Neural cell (in vitro differentiated cells): ENCODE data around the gene POGLUT2. TPM values are rescaled to one million over a fixed set of nuclear protein-coding genes. Genes with fewer than 3 reads are reported as not detected.

Source experiments
- H2AFZ ChIP-seq: fragments of 200-600, 300-800 bp; sonication (generic), shearing (Covaris generic); 2 replicates; pipeline ENCODE4 v1.6.0; 2014; ENCODE audit warnings: low read depth, mild to moderate bottlenecking, antibody characterized with exemption, low read length, moderate library complexity
- H3F3A ChIP-seq: fragments of 200-600 bp; shearing (Covaris generic); 2 replicates; pipeline ENCODE4 v1.6.1; 2016; ENCODE audit warnings: mild to moderate bottlenecking, moderate library complexity, mixed read lengths, antibody characterized with exemption, low read length; ENCODE audit not compliant: insufficient read depth, poor library complexity, severe bottlenecking
- H3K27ac ChIP-seq: fragments of 200-600, 300-800 bp; sonication (generic), shearing (Covaris generic); 2 replicates; pipeline ENCODE4 v1.5.1; 2014; ENCODE audit warnings: mild to moderate bottlenecking, low read length, moderate library complexity
- H3K27me3 ChIP-seq: fragments of 300-800, 200-600 bp; sonication (generic), shearing (Covaris generic); 2 replicates; pipeline ENCODE4 v1.6.0; 2014; ENCODE audit warnings: mild to moderate bottlenecking, low read depth, low read length, moderate library complexity; ENCODE audit not compliant: insufficient read depth
- H3K36me3 ChIP-seq: fragments of 300-800, 200-600 bp; sonication (generic), shearing (Covaris generic); 2 replicates; pipeline ENCODE4 v1.5.1; 2014; ENCODE audit warnings: mild to moderate bottlenecking, antibody characterized with exemption, low read length, moderate library complexity; ENCODE audit not compliant: insufficient read depth
- H3K4me2 ChIP-seq: fragments of 300-800, 200-600 bp; sonication (generic), shearing (Covaris generic); 2 replicates; pipeline ENCODE4 v1.6.0; 2014; ENCODE audit warnings: mild to moderate bottlenecking, low read length
- H3K4me3 ChIP-seq: fragments of 300-800, 200-600 bp; sonication (generic), shearing (Covaris generic); 2 replicates; pipeline ENCODE4 v1.5.1; 2014; ENCODE audit warnings: mild to moderate bottlenecking, low read length, moderate library complexity
- H3K79me2 ChIP-seq: fragments of 200-600 bp; shearing (Covaris generic); replicated peaks from 2 replicates; pipeline ENCODE4 v1.6.0; 2014; ENCODE audit warnings: mild to moderate bottlenecking, low read length, moderate library complexity; ENCODE audit not compliant: insufficient read depth
- H3K9ac ChIP-seq: fragments of 300-800, 200-600 bp; sonication (generic), shearing (Covaris generic); 2 replicates; pipeline ENCODE4 v1.6.1; 2016; ENCODE audit warnings: mild to moderate bottlenecking, low read length, mixed read lengths
- H3K9me2 ChIP-seq: fragments of 200-600 bp; shearing (Covaris generic); 2 replicates; pipeline ENCODE4 v1.6.1; 2016; ENCODE audit warnings: mild to moderate bottlenecking, low read length, mixed read lengths; ENCODE audit not compliant: insufficient read depth
- H3K9me3 ChIP-seq: fragments of 200-600, 300-800 bp; sonication (generic), shearing (Covaris generic); 2 replicates; pipeline ENCODE4 v1.6.1; 2016; ENCODE audit warnings: mild to moderate bottlenecking, mixed run types, low read length, moderate library complexity, mixed read lengths
- H4K20me1 ChIP-seq: fragments of 200-600 bp; shearing (Covaris generic); 2 replicates; pipeline ENCODE4 v1.6.1; 2016; ENCODE audit warnings: mild to moderate bottlenecking, mixed run types; ENCODE audit not compliant: insufficient read depth
- EP300 ChIP-seq: fragments of 450-650 bp; conservative IDR thresholded peaks from 2 replicates; pipeline ENCODE4 v1.6.1; 2014; ENCODE audit warnings: antibody characterized with exemption, mild to moderate bottlenecking, moderate library complexity; ENCODE audit not compliant: poor library complexity, severe bottlenecking
- EZH2 ChIP-seq: fragments of 200-600, 300-800 bp; shearing (Covaris generic), sonication (generic); IDR thresholded peaks from 2 replicates; pipeline ENCODE4 v1.6.1; 2014; ENCODE audit warnings: antibody characterized with exemption, low read length, borderline replicate concordance, mild to moderate bottlenecking; ENCODE audit not compliant: insufficient read depth, poor library complexity, severe bottlenecking
- MXI1 ChIP-seq: fragments of 450-650 bp; conservative IDR thresholded peaks from 2 replicates; pipeline ENCODE4 v1.6.1; 2014; ENCODE audit warnings: antibody characterized with exemption, mild to moderate bottlenecking; ENCODE audit not compliant: poor library complexity, severe bottlenecking
- POLR2AphosphoS5 ChIP-seq: IDR thresholded peaks from 2 replicates; pipeline ENCODE4 v1.6.1; 2012
- RAD21 ChIP-seq: fragments of 450-650 bp; conservative IDR thresholded peaks from 2 replicates; pipeline ENCODE4 v1.6.1; 2014; ENCODE audit warnings: antibody characterized with exemption, mild to moderate bottlenecking, moderate library complexity
- SMC3 ChIP-seq: fragments of 450-650 bp; conservative IDR thresholded peaks from 2 replicates; pipeline ENCODE4 v1.6.1; 2014; ENCODE audit warnings: antibody characterized with exemption, mild to moderate bottlenecking, moderate library complexity; ENCODE audit not compliant: poor library complexity
- TAF1 ChIP-seq: IDR thresholded peaks from 2 replicates; pipeline ENCODE4 v1.6.1; 2012; ENCODE audit warnings: low read depth
- polyA plus RNA-seq: library from polyadenylated mRNA; depleted of rRNA; stranded (reverse); fragments of >200 nt; gene quantifications from 2 replicates; pipeline ENCODE4 v1.2.3, GENCODE V29; 2014
- TF ChIP-seq, protein P1 (sequence below): IDR thresholded peaks from 2 replicates; pipeline ENCODE4 v1.6.1; 2012; ENCODE audit warnings: borderline replicate concordance
- TF ChIP-seq, protein P2 (sequence below): fragments of 450-650 bp; IDR thresholded peaks from 2 replicates; pipeline ENCODE4 v1.5.1; 2014; ENCODE audit warnings: antibody characterized with exemption, mild to moderate bottlenecking, moderate library complexity; ENCODE audit not compliant: poor library complexity, severe bottlenecking

Gene POGLUT2
- polyA plus RNA-seq, 1 donor from 2014 or later: 51.7 TPM

DNA sequence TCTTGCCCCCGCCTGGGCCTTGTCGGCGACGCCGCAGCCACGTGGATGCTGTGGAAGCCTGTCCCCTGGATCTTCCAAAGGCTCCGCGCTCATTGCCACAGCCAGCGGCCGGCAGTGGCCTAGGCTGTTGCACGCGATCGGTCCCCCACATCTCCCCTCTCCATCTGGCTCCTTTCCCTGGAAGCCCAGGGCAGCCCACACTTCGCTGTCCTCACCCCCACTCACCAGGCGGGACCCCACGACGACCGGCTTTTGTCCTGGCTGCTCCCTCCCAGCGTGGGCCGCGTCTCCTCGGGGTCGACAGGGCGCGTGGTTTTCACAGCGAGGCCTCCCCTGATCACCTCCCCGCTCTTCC, 24.6 kb downstream of the POGLUT2 start:
- Histone ChIP-seq H3K4me3 (peak overlapping the region; percentile 90), H3K9me3 (no peaks in the 10 kb centered on the region), H3K9ac (peak overlapping the region; percentile 60), H3K36me3 (no peaks in the 10 kb centered on the region), H4K20me1 (no peaks in the 10 kb centered on the region), H3K27me3 (no peaks in the 10 kb centered on the region), H3K4me2 (no peak overlapping the region), H3F3A (no peaks in the 10 kb centered on the region), H2AFZ (peak overlapping the region; percentile 63), H3K79me2 (no peaks in the 10 kb centered on the region), H3K9me2 (no peaks in the 10 kb centered on the region), H3K27ac (peak overlapping the region; percentile 7)
- TF ChIP-seq SMC3: no peak
- TF ChIP-seq EP300: no peak
- TF ChIP-seq TAF1: no peak
- no peak for TF ChIP-seq EZH2
- TF ChIP-seq, protein P1, sequence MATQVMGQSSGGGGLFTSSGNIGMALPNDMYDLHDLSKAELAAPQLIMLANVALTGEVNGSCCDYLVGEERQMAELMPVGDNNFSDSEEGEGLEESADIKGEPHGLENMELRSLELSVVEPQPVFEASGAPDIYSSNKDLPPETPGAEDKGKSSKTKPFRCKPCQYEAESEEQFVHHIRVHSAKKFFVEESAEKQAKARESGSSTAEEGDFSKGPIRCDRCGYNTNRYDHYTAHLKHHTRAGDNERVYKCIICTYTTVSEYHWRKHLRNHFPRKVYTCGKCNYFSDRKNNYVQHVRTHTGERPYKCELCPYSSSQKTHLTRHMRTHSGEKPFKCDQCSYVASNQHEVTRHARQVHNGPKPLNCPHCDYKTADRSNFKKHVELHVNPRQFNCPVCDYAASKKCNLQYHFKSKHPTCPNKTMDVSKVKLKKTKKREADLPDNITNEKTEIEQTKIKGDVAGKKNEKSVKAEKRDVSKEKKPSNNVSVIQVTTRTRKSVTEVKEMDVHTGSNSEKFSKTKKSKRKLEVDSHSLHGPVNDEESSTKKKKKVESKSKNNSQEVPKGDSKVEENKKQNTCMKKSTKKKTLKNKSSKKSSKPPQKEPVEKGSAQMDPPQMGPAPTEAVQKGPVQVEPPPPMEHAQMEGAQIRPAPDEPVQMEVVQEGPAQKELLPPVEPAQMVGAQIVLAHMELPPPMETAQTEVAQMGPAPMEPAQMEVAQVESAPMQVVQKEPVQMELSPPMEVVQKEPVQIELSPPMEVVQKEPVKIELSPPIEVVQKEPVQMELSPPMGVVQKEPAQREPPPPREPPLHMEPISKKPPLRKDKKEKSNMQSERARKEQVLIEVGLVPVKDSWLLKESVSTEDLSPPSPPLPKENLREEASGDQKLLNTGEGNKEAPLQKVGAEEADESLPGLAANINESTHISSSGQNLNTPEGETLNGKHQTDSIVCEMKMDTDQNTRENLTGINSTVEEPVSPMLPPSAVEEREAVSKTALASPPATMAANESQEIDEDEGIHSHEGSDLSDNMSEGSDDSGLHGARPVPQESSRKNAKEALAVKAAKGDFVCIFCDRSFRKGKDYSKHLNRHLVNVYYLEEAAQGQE: no peak
- TF ChIP-seq, protein P2, sequence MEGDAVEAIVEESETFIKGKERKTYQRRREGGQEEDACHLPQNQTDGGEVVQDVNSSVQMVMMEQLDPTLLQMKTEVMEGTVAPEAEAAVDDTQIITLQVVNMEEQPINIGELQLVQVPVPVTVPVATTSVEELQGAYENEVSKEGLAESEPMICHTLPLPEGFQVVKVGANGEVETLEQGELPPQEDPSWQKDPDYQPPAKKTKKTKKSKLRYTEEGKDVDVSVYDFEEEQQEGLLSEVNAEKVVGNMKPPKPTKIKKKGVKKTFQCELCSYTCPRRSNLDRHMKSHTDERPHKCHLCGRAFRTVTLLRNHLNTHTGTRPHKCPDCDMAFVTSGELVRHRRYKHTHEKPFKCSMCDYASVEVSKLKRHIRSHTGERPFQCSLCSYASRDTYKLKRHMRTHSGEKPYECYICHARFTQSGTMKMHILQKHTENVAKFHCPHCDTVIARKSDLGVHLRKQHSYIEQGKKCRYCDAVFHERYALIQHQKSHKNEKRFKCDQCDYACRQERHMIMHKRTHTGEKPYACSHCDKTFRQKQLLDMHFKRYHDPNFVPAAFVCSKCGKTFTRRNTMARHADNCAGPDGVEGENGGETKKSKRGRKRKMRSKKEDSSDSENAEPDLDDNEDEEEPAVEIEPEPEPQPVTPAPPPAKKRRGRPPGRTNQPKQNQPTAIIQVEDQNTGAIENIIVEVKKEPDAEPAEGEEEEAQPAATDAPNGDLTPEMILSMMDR: no peak
- no peak for TF ChIP-seq MXI1
- TF ChIP-seq POLR2AphosphoS5: no peak
- no peak for TF ChIP-seq RAD21

DNA sequence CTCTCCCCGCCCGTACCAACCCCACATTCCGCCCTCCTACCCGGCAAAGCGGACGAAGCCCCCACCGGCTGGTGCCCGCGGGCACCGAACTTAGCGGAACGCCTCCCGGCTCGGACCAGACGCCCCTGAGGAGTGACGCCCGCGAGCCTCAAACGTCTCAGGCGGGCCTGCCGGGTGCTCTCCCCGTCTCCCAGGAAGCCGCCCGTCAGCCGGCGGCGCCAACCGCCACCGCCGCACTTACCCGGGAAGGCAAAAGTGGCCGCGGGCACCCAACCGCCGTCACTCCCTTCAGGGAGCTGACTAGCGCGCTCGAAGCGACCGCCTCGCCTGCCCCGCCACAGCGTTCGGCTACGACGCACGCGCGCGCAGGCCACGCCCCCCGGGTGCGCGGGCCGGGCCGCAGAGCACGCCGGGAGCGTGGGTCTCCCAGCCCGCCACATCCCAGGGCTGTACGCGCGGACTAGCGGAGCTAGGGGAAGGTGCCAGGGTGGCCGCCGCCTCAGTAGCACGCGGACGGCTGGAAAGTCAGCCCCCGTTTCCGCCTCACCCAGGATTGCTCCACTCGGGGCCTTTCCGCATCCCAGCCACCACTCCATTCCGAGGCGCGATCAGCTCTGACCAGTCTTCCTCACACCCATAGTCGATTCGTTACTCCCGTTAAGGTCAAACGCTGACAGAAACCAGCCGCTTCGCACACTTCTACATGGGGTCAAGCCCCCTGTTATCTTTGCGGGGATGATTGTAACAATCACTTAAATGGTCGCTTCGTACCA, 25.1 kb downstream of the POGLUT2 start, which contains the start of gene TEX30:
TEX30 (minus strand) TSS at position 346 of the 773 bp plus-strand sequence. CDS start 3,760 bp downstream, outside the sequence.
- H3K9me3 ChIP-seq: no peaks in the 10 kb centered on the region
- H4K20me1 ChIP-seq: no peaks in the 10 kb centered on the region
- TF ChIP-seq POLR2AphosphoS5 (peak; percentile 68), EP300 (no peak), SMC3 (peak; percentile 40), RAD21 (peak; percentile 29), EZH2 (no peak), MXI1 (peak; percentile 66)
- TF ChIP-seq, protein P1: no peak
- TF ChIP-seq, protein P2: no peak
- H3K79me2 ChIP-seq: no peaks in the 10 kb centered on the region
- peak within 1 kb of the TSS; percentile 36 for H3K4me2 ChIP-seq
- peak within 1 kb of the TSS; percentile 60 for H3K9ac ChIP-seq
- peak within 1 kb of the TSS; percentile 90 for H3K4me3 ChIP-seq
- peak within 1 kb of the TSS; percentile 7 for H3K27ac ChIP-seq
- H3F3A ChIP-seq: no peaks in the 10 kb centered on the region
- no peaks in the 10 kb centered on the region for H3K9me2 ChIP-seq
- no peaks in the 10 kb centered on the region for H3K27me3 ChIP-seq
- H3K36me3 ChIP-seq: no peaks in the 10 kb centered on the region
- peak within 1 kb of the TSS; percentile 80 for H2AFZ ChIP-seq
